Endodermal cell (in vitro differentiated cells): ENCODE results near the gene MPHOSPH10. TPM values are rescaled to one million over a fixed set of nuclear protein-coding genes. Genes with fewer than 3 reads are reported as not detected.

Experiments used
- DNase-seq: peaks from one replicate; pipeline ENCODE4 v3.0.0-alpha.2; 2017
- H3K27ac ChIP-seq: 2 replicates; pipeline ENCODE4 v1.5.1; 2013; ENCODE audit warnings: mild to moderate bottlenecking, low read depth, low read length, moderate library complexity
- H3K27me3 ChIP-seq: 2 replicates; pipeline ENCODE4 v1.6.1; 2013; ENCODE audit warnings: mild to moderate bottlenecking, low read length, moderate library complexity; ENCODE audit not compliant: insufficient read depth, control insufficient read depth, poor library complexity, severe bottlenecking
- H3K36me3 ChIP-seq: 2 replicates; pipeline ENCODE4 v1.7.0; 2013; ENCODE audit warnings: mild to moderate bottlenecking, low read length, moderate library complexity; ENCODE audit not compliant: control insufficient read depth, insufficient read depth
- H3K4me1 ChIP-seq: one replicate; pipeline ENCODE4 v1.7.0; 2013; ENCODE audit warnings: low read length; ENCODE audit not compliant: control insufficient read depth, insufficient read depth
- H3K4me3 ChIP-seq: 2 replicates; pipeline ENCODE4 v1.5.1; 2013; ENCODE audit warnings: mild to moderate bottlenecking, low read length, moderate library complexity
- H3K9ac ChIP-seq: 2 replicates; pipeline ENCODE4 v1.6.1; 2013; ENCODE audit warnings: mild to moderate bottlenecking, low read length, moderate library complexity; ENCODE audit not compliant: poor library complexity, severe bottlenecking; ENCODE audit errors: extremely low read depth
- H3K9me3 ChIP-seq: 2 replicates; pipeline ENCODE4 v1.6.1; 2013; ENCODE audit warnings: mild to moderate bottlenecking, low read length, moderate library complexity; ENCODE audit not compliant: control insufficient read depth
- H3K27ac Mint-ChIP-seq: 2 replicates; pipeline ENCODE4 v1.8.0; 2020; ENCODE audit warnings: mixed read lengths
- H3K27me3 Mint-ChIP-seq: 2 replicates; pipeline ENCODE4 v1.8.0; 2021; ENCODE audit warnings: mild to moderate bottlenecking, mixed read lengths; ENCODE audit not compliant: insufficient read depth
- H3K36me3 Mint-ChIP-seq: 2 replicates; pipeline ENCODE4 v1.8.0; 2020; ENCODE audit warnings: low read depth, mixed read lengths
- H3K4me1 Mint-ChIP-seq: 2 replicates; pipeline ENCODE4 v1.8.0; 2020; ENCODE audit warnings: mixed read lengths
- H3K4me3 Mint-ChIP-seq: 2 replicates; pipeline ENCODE4 v1.8.0; 2020; ENCODE audit warnings: mild to moderate bottlenecking, moderate library complexity, mixed read lengths
- H3K9me3 Mint-ChIP-seq: 2 replicates; pipeline ENCODE4 v1.8.0; 2020; ENCODE audit warnings: mild to moderate bottlenecking, mixed read lengths
- CTCF ChIP-seq: fragments of 200-600 bp; sonication (generic); conservative IDR thresholded peaks from 2 replicates; pipeline ENCODE4 v1.5.0; 2021; ENCODE audit warnings: antibody characterized with exemption, mild to moderate bottlenecking
- WGBS, 2 experiments: methylation state at CpG; one replicate each; pipeline versions ENCODE4 v1.1.5 to v1.1.7; 2013; ENCODE audit warnings: missing lambda C conversion rate in 2 of 2, mixed read lengths in 1 of 2; ENCODE audit not compliant: insufficient coverage in 1 of 2, insufficient read length in 1 of 2; 5-methylcytosine and 5-hydroxymethylcytosine counted together
- total RNA-seq, 2 donors: library from RNA; stranded (reverse); fragmentation: NEBNext Ultra II Directional in 1 of 2; extraction: Animal tissue kit (Norgen Biotek cat#: 25700) in 1 of 2; gene quantifications; 2 replicates in 1 of 2; 3 replicates in 1 of 2; pipeline ENCODE4 v1.2.1, GENCODE V29; 2021

Gene MPHOSPH10
- total RNA-seq, 2 donors from 2014 or later: 30.2 to 35.8 TPM

GRCh38 chr2:71191570-71191943 lies 61.1 kb downstream of the MPHOSPH10 start:
- peaks cover 14% of the 10 kb centered on the region for H3K9me3 Mint-ChIP-seq
- WGBS, 2 experiments: 88 to 91% methylated on average over 3 of the region's 3 CpGs
- H3K27me3 Mint-ChIP-seq: no peaks in the 10 kb centered on the region
- peaks cover 8% of the 10 kb centered on the region for H3K9me3 ChIP-seq
- H3K4me3 ChIP-seq: no peak overlapping the region
- H3K27ac Mint-ChIP-seq: no peak overlapping the region
- H3K4me1 ChIP-seq: peaks cover 4% of the 10 kb centered on the region
- no peaks in the 10 kb centered on the region for H3K36me3 ChIP-seq
- no peak for DNase-seq
- H3K27ac ChIP-seq: no peak overlapping the region
- TF ChIP-seq CTCF: no peak
- H3K4me1 Mint-ChIP-seq: peaks cover 18% of the 10 kb centered on the region
- H3K36me3 Mint-ChIP-seq: peaks cover 36% of the 10 kb centered on the region
- H3K27me3 ChIP-seq: no peaks in the 10 kb centered on the region
- no peak overlapping the region for H3K4me3 Mint-ChIP-seq
- no peak overlapping the region for H3K9ac ChIP-seq

Other genes starting within 250 kb of the MPHOSPH10 start
- gene VAX2, start 230.1 kb upstream of the MPHOSPH10 start, total RNA-seq: under 1 TPM; 0.24 to 0.40 TPM
- gene ATP6V1B1, start 194.7 kb upstream of the MPHOSPH10 start, total RNA-seq: not detected
- under 1 TPM; 0.24 to 0.97 TPM for gene ANKRD53, start 152.0 kb upstream of the MPHOSPH10 start, total RNA-seq
- 10 to 100 TPM; 13.3 to 19.9 TPM for gene TEX261, start 135.8 kb upstream of the MPHOSPH10 start, total RNA-seq
- 10 to 100 TPM; 72.6 to 80.8 TPM for gene NAGK, start 62.0 kb upstream of the MPHOSPH10 start, total RNA-seq
- gene MCEE, start 405 bp upstream of the MPHOSPH10 start, total RNA-seq: 10 to 100 TPM; 10.9 to 17.6 TPM
- 10 to 100 TPM; 21.2 to 29.6 TPM for gene PAIP2B, start 96.5 kb downstream of the MPHOSPH10 start, total RNA-seq
- gene ZNF638, start 201.1 kb downstream of the MPHOSPH10 start, total RNA-seq: 100 to 1,000 TPM; 196 to 208 TPM